Type B pancreatic cell (in vitro differentiated cells): Measurements from ENCODE around the gene EML2. TPM values are rescaled to one million over a fixed set of nuclear protein-coding genes. Genes with fewer than 3 reads are reported as not detected.

ENCODE experiments used
- DNase-seq: peaks from one replicate; pipeline ENCODE4 v3.0.0; 2021; ENCODE audit warnings: mixed read lengths; ENCODE audit not compliant: unreplicated experiment; ENCODE audit errors: extremely low spot score
- H3K27ac Mint-ChIP-seq: 2 replicates; pipeline ENCODE4 v1.8.0; 2021; ENCODE audit warnings: mild to moderate bottlenecking, mixed read lengths
- H3K27me3 Mint-ChIP-seq: 2 replicates; pipeline ENCODE4 v1.8.0; 2021; ENCODE audit warnings: mixed read lengths
- H3K36me3 Mint-ChIP-seq: 2 replicates; pipeline ENCODE4 v1.8.0; 2021; ENCODE audit warnings: mixed read lengths
- H3K4me1 Mint-ChIP-seq: one replicate; pipeline ENCODE4 v1.8.0; 2021; ENCODE audit warnings: mixed read lengths; ENCODE audit not compliant: unreplicated experiment
- H3K4me3 Mint-ChIP-seq: 2 replicates; pipeline ENCODE4 v1.8.0; 2021; ENCODE audit warnings: mild to moderate bottlenecking, mixed read lengths
- H3K9me3 Mint-ChIP-seq: 2 replicates; pipeline ENCODE4 v1.8.0; 2021; ENCODE audit warnings: mixed read lengths
- total RNA-seq: library from RNA; stranded (reverse); gene quantifications from 2 replicates; pipeline ENCODE4 v1.2.1, GENCODE V29; 2021; ENCODE audit warnings: low replicate concordance
- TF ChIP-seq, protein P1 (sequence below): fragments of 200-600 bp; sonication (generic); conservative IDR thresholded peaks from 2 replicates; pipeline ENCODE4 v1.5.0; 2021; ENCODE audit warnings: antibody characterized with exemption, mild to moderate bottlenecking

The EML2 gene
- total RNA-seq, 1 donor from 2014 or later, result 46.9 TPM

DNA sequence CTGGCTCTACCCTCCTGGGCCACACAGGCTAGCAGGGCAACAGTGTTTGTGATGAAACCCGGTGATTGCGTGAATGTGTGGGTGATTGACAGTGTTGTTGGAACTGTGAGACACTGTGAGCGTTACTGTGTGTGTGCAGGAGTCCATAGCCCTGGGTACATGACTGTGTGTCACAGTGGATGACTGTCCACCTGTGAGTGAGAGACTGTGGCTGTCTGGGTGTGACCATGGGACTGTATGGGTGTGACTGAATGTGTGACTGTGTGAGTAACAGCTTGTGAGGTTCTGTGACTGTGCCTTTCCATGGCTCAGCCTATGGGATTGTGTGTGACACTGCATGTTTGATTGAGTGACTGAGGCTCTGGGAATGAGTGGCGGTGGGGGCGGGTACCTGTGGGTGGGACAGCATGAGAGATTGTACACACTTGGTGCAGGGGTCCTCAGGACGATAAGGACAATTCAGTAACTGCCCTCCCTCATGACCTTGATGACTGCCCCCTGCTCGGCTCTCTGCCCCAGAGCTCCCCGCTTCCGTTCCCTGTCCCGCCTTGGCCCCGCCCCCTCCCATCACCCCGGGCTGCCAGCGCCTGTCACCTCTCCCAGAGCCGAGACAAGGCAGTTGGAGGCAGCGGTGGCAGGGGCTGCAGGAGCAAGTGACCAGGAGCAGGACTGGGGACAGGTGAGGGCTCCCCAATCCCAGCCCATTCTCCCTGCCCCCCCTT lies 28.6 kb upstream of the EML2 start, which contains the start of gene GIPR:
TSS of gene GIPR (plus strand) at position 602 of the 722 bp plus-strand sequence. CDS start 1,300 bp downstream, outside the sequence.
- Mint-ChIP-seq H3K36me3 (no peaks in the 10 kb centered on the region), H3K4me3 (peak within 1 kb of the TSS; percentile 90), H3K9me3 (no peaks in the 10 kb centered on the region), H3K4me1 (peaks cover 23% of the 10 kb centered on the region), H3K27me3 (peaks cover 54% of the 10 kb centered on the region), H3K27ac (peak within 1 kb of the TSS; percentile 90)
- DNase-seq, result no peak
- TF ChIP-seq, protein P1, sequence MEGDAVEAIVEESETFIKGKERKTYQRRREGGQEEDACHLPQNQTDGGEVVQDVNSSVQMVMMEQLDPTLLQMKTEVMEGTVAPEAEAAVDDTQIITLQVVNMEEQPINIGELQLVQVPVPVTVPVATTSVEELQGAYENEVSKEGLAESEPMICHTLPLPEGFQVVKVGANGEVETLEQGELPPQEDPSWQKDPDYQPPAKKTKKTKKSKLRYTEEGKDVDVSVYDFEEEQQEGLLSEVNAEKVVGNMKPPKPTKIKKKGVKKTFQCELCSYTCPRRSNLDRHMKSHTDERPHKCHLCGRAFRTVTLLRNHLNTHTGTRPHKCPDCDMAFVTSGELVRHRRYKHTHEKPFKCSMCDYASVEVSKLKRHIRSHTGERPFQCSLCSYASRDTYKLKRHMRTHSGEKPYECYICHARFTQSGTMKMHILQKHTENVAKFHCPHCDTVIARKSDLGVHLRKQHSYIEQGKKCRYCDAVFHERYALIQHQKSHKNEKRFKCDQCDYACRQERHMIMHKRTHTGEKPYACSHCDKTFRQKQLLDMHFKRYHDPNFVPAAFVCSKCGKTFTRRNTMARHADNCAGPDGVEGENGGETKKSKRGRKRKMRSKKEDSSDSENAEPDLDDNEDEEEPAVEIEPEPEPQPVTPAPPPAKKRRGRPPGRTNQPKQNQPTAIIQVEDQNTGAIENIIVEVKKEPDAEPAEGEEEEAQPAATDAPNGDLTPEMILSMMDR, result no peak

DNA sequence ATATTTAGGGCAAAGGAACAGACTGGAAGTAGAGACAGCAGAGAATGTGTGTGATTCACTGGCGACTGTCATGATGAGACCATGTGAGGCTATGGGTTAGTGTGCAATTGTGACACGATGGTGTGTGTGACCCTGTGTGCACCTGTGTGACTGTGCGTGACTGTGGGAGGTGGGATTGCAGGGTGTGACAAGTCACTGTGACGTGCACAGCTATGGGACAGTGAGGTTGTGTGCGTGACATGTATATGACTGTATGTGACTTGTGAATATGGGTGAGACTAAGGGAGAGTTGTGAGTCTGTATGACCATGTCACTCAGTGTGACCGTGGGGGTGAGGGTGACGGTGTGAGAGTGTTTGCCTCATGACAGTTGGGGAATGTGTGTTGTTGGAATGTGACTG lies 25.4 kb upstream of the EML2 start:
- peaks cover 34% of the 10 kb centered on the region for H3K27me3 Mint-ChIP-seq
- H3K9me3 Mint-ChIP-seq, result no peaks in the 10 kb centered on the region
- H3K36me3 Mint-ChIP-seq, result no peaks in the 10 kb centered on the region
- no peak overlapping the region for H3K4me3 Mint-ChIP-seq
- H3K4me1 Mint-ChIP-seq, result peaks cover 20% of the 10 kb centered on the region
- TF ChIP-seq, protein P1, result no peak
- DNase-seq, result no peak
- peak overlapping the region; percentile 10 for H3K27ac Mint-ChIP-seq

DNA sequence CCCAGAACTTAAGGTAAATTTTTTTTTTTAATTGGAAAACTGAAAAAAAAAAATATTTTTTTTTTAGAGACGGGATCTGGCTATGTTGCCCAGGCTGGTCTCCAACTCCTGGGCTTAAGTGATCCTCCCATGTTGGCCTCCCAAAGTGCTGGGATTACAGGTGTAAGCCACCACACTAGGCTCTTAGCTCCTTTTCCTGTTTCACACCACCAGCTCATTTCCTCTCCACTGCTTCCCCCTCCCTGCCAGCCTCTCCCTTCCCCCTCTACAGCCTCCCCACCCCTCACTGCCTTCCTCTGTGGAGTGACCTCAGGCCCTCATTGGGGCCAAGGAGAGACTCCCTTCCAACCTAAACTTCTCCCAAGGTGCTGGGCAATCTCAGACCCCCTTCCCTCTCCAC lies 24.6 kb upstream of the EML2 start:
- peaks cover 30% of the 10 kb centered on the region for H3K27me3 Mint-ChIP-seq
- no peak overlapping the region for H3K4me3 Mint-ChIP-seq
- no peak overlapping the region for H3K27ac Mint-ChIP-seq
- no peaks in the 10 kb centered on the region for H3K36me3 Mint-ChIP-seq
- TF ChIP-seq, protein P1, result no peak
- H3K9me3 Mint-ChIP-seq, result no peaks in the 10 kb centered on the region
- peaks cover 26% of the 10 kb centered on the region for H3K4me1 Mint-ChIP-seq
- no peak for DNase-seq

DNA sequence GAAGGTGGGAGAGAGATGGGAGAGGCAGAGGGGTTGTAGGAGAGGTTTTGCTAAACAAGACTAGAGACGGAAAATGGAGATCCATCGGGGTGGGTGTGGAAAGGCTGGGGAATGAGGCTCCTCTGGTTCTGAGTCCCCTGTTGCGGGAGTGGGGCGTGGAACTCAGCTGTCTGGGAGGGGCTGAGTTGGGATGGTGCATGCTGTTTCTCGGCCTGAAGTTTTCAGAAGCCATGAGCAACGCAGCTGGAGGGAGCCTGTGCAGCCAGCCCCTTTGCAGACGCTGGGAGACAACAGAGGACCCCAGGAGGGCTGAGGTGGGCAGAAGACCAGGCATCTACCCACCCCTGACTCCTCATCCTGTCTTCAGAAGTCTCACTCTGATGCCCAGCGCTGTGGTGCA lies 21.4 kb upstream of the EML2 start:
- Mint-ChIP-seq H3K27ac (peak overlapping the region; percentile 96), H3K36me3 (no peaks in the 10 kb centered on the region), H3K9me3 (no peaks in the 10 kb centered on the region), H3K27me3 (peaks cover 16% of the 10 kb centered on the region), H3K4me3 (peak overlapping the region; percentile 78), H3K4me1 (peaks cover 16% of the 10 kb centered on the region)
- TF ChIP-seq, protein P1, result no peak
- DNase-seq, result no peak

DNA sequence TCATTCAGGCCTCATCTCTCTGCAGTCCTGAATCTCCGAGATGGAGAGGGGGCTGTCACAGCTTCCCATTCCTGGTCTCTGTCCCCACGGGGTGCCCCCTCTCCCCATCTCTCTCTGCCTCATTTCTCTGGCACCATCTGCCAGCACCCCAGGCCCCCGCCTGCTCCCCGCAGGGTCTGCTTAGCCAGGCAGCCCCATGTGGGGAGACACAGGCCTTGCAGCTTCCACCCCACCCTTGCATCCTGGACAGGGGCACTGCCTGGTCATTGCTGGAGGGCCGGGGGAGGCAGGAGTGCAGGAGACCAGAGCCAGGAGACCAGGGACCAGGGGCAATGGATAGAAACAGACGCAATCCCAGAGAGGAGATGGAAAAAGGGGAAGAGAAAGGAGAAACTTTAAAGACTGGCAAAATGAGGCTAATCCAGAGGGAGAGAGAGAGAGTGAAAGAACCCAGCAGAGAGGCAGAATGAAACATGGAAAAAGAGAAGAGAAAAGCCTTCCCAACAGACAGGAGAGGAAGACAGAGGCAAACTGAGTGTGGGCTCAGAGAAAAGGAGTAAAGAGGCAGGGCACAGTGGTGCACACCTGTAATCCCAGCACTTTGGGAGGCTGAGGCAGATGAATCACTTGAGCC lies 20.0 kb upstream of the EML2 start:
- H3K4me3 Mint-ChIP-seq, result peak overlapping the region; percentile 40
- TF ChIP-seq, protein P1, result no peak

More for the DNA sequence above, 20.0 kb upstream of the EML2 start:
- DNase-seq, result no peak
- H3K27ac Mint-ChIP-seq, result peak overlapping the region; percentile 73
- H3K27me3 Mint-ChIP-seq, result peaks cover 9% of the 10 kb centered on the region
- H3K4me1 Mint-ChIP-seq, result peaks cover 11% of the 10 kb centered on the region
- no peaks in the 10 kb centered on the region for H3K9me3 Mint-ChIP-seq
- H3K36me3 Mint-ChIP-seq, result no peaks in the 10 kb centered on the region
